Muscle of leg (tissue), 11 donors: ENCODE results near the gene TRAF3. TPM values are rescaled to one million over a fixed set of nuclear protein-coding genes. Genes with fewer than 3 reads are reported as not detected.
"Not testable (repeated sequence)": the region's sequence is repeated elsewhere in the genome, so short reads cannot be mapped to it uniquely, and the experiment has no call there.

Experiments used
- DNase-seq: peaks from one replicate; pipeline ENCODE4 v3.0.0; 2013
- H3K27ac ChIP-seq: one replicate; pipeline ENCODE4 v1.5.1; 2013; ENCODE audit warnings: mild to moderate bottlenecking, low read length, control low read depth
- H3K27me3 ChIP-seq: one replicate; pipeline ENCODE4 v1.6.1; 2013; ENCODE audit warnings: low read length; ENCODE audit not compliant: control insufficient read depth, insufficient read depth
- H3K36me3 ChIP-seq: one replicate; pipeline ENCODE4 v1.6.1; 2013; ENCODE audit warnings: low read length; ENCODE audit not compliant: control insufficient read depth, insufficient read depth
- H3K4me1 ChIP-seq: one replicate; pipeline ENCODE4 v1.6.1; 2013; ENCODE audit warnings: low read length; ENCODE audit not compliant: control insufficient read depth, insufficient read depth
- H3K4me3 ChIP-seq: one replicate; pipeline ENCODE4 v1.5.1; 2013; ENCODE audit warnings: low read length, control low read depth
- H3K9me3 ChIP-seq: replicated peaks from 2 replicates; pipeline ENCODE4 v1.6.1; 2013; ENCODE audit warnings: low read depth, low read length; ENCODE audit not compliant: control insufficient read depth
- WGBS: methylation state at CpG from one replicate; pipeline ENCODE4 v1.1.5; 2013; ENCODE audit warnings: missing lambda C conversion rate; ENCODE audit not compliant: insufficient coverage; 5-methylcytosine and 5-hydroxymethylcytosine counted together
- polyA plus RNA-seq, 8 donors: library from polyadenylated mRNA; unstranded; fragments of 120-200 nt; gene quantifications; one replicate each; pipeline versions ENCODE4 v1.2.1 to v1.2.3, GENCODE V29; 2013; ENCODE audit warnings: inconsistent platforms in 1 of 8, low replicate concordance in 1 of 8; ENCODE audit not compliant: insufficient read length in 8 of 8, insufficient read depth in 1 of 8
- total RNA-seq: library from RNA; stranded (reverse); fragments of 120-200 nt; gene quantifications from one replicate; pipeline ENCODE4 v1.2.4, GENCODE V29; 2013

TRAF3 gene
- total and polyA plus RNA-seq, 9 donors = 9.4 to 19.7 (median 13.8) TPM

DNA sequence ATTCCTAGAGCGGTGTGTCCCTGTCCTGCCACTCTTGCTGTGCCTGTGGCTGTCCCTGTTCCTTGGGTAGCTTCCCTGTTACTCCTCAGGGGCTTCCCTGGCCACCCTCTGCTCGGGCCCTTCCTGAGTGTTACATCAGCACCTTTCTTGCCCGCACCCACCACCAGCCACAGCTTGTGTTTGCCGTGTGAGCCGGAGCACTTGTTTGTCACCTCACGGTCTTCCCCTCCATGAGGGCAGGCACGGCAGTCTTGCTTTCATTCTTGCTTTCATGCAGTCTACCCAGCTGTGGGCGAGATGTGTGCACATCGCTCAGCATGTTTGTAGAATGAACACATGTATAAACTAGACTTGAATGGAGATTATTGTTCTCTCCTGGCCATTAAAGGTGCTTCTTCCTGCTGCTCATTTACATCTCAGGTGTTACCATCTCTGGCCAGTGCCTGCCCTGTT, 42.0 kb downstream of the TRAF3 start:
- no peaks in the 10 kb centered on the region for H3K9me3 ChIP-seq
- 49% methylated on average over 5 of the region's 9 CpGs for WGBS

DNA sequence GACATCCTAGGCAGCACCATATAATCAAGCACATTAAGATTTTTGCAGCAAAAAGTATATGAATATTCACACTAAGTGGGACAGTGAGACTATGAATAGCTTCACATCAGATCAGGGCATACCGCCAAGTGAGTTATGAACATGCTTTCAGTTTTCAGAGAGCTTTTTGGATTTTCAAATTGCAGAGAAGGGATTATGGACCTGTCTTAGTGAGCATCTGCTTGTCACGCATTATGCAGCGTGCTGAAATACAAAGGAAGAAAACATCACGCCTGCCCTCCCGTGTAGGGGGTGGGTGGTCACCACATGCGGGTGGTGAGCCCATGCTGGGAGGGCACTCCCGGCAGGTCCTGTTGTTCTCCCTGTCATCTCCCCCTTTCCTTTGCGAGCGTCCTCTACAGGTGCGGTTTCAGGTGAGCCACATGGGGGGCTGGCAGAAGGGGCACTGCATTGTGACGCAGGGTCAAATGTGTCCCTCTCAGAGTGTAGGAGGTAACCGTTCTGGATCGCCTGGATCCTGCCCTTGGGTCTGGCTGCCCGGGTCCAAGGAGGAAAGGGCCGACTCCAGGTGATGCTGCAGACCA, 42.6 kb downstream of the TRAF3 start:
- DNase-seq = peak; percentile 67

More for the DNA sequence above, 42.0 kb downstream of the TRAF3 start:
- DNase-seq = no peak
- H3K4me3 ChIP-seq = no peak overlapping the region
- no peaks in the 10 kb centered on the region for H3K36me3 ChIP-seq
- no peak overlapping the region for H3K27ac ChIP-seq
- no peaks in the 10 kb centered on the region for H3K27me3 ChIP-seq
- peaks cover 2% of the 10 kb centered on the region for H3K4me1 ChIP-seq

DNA sequence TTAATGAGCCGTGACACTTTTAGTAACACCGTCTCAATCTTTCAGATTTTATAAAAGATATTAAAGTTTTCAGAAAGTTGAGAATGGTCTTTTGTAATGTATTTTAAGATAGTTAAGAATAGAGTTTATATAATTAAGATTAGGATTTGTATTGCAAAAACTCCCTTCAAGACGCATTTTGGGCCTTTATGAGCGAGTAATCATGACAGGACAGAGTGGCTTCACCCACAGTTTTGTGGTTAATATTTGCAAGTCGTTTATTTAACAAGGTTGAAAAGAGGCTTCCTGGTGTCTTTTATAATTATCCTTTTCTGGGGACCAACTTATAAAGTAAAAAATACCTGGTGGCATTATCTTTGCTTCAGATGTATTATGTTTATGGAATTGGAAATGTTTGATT, 44.0 kb downstream of the TRAF3 start:
- no peaks in the 10 kb centered on the region for H3K27me3 ChIP-seq
- peaks cover 3% of the 10 kb centered on the region for H3K4me1 ChIP-seq
- H3K27ac ChIP-seq = no peak overlapping the region
- no peak overlapping the region for H3K4me3 ChIP-seq
- DNase-seq = no peak
- whole genome bisulfite sequencing = 100% methylated on average over 2 of the region's 5 CpGs
- no peaks in the 10 kb centered on the region for H3K36me3 ChIP-seq
- H3K9me3 ChIP-seq = no peaks in the 10 kb centered on the region

More for the DNA sequence above, 42.6 kb downstream of the TRAF3 start:
- Histone ChIP-seq H3K4me3 (no peak overlapping the region), H3K9me3 (no peaks in the 10 kb centered on the region), H3K4me1 (peaks cover 2% of the 10 kb centered on the region), H3K27ac (no peak overlapping the region), H3K27me3 (no peaks in the 10 kb centered on the region), H3K36me3 (no peaks in the 10 kb centered on the region)
- whole genome bisulfite sequencing = 93% methylated on average over 2 of the region's 15 CpGs

DNA sequence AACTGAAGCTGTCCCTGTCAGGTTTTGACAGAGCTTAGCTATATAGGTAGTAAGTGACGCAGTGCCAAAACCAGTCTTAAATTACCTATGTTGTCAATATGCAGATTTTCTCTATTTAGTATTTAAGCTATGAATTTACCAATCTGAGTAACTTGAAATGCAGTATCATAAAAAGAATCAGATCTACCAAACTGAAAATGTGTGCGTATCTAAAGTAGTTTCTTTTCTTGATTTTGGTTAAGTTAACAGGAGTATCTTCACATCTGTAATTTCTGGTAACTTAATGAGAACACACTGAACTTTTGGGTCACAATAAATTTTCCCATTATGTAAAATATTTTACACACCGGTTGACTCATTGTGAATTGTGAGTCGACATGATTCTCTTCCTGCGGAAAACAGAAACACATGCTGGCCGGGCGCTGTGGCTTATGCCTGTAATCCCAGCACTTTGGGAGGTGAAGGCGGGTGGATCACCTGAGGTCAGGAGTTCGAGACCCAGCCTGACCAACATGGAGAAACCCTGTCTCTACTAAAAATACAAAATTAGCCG, 45.1 kb downstream of the TRAF3 start:
- WGBS = 78% methylated on average over 4 of the region's 10 CpGs
- DNase-seq = no peak
- Histone ChIP-seq H3K4me1 (peaks cover 12% of the 10 kb centered on the region), H3K4me3 (no peak overlapping the region), H3K27ac (no peak overlapping the region), H3K36me3 (no peaks in the 10 kb centered on the region), H3K27me3 (no peaks in the 10 kb centered on the region), H3K9me3 (no peaks in the 10 kb centered on the region)

DNA sequence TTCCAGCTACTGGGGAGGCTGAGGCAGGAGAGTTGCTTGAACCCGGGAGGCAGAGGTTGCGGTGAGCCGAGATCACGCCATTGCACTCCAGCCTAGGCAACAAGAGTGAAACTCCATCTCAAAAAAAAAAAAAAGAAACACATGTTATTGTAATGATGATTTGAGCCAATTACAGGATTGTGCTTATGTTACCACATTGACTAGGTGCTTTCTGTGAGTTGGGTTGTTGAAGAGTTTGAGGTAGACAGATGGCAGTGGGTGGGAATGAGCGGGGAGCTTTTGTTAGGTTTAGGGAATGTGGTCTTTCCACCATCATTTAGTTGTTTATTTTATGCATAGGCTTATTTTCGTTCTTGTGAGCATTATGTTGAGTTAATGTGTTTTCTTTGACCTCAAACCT, 45.6 kb downstream of the TRAF3 start:
- not testable (repeated sequence) for DNase-seq, H3K36me3 ChIP-seq, H3K9me3 ChIP-seq, H3K27me3 ChIP-seq, H3K27ac ChIP-seq, H3K4me3 ChIP-seq
- peaks cover 11% of the 10 kb centered on the region for H3K4me1 ChIP-seq
- WGBS = no CpG with 5 or more reads among the region's 6 CpGs

DNA sequence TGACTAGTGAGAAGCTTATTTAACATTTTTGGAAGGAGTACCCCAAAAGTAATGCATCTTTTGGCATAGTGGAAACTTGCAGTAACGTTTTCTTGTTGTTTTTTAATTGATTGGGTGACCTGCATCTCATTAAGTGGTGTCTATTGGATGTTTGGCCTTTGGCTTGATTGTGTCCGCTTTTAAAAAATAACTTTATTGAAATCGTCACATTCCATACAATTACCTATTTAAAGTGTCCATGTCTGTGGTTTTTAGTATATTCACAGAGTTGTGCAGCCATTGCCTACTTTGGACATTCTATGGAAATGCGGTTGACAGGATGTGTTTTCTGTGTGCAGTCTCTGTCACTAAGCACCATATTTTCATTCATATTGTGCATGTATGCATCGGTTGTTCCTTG, 46.3 kb downstream of the TRAF3 start:
- no CpG with 5 or more reads among the region's 5 CpGs for WGBS
- no peaks in the 10 kb centered on the region for H3K36me3 ChIP-seq
- H3K27ac ChIP-seq = no peak overlapping the region
- no peak overlapping the region for H3K4me3 ChIP-seq
- H3K4me1 ChIP-seq = peaks cover 9% of the 10 kb centered on the region
- DNase-seq = no peak
- no peaks in the 10 kb centered on the region for H3K9me3 ChIP-seq
- no peaks in the 10 kb centered on the region for H3K27me3 ChIP-seq

DNA sequence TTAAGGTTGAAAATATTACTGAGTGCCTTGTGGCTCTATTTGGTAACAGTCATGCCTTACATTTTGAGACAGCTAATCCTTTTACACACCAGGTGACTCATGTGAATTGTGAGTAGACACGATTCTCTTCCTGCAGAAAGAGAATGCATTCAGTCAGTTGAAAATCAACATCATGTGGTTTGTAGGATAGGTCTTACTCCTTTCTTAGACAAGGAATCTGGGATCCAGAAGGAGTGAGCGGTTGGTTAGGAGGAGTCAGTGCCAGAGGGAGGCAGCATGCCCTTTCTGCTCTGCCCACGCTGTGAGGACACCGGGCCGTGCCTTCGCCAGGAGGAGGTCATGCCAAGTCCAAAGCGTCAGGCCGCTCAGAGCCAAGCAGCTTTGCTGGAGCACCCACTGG, 47.6 kb downstream of the TRAF3 start:
- DNase-seq = no peak
- peaks cover 13% of the 10 kb centered on the region for H3K4me1 ChIP-seq

DNA sequence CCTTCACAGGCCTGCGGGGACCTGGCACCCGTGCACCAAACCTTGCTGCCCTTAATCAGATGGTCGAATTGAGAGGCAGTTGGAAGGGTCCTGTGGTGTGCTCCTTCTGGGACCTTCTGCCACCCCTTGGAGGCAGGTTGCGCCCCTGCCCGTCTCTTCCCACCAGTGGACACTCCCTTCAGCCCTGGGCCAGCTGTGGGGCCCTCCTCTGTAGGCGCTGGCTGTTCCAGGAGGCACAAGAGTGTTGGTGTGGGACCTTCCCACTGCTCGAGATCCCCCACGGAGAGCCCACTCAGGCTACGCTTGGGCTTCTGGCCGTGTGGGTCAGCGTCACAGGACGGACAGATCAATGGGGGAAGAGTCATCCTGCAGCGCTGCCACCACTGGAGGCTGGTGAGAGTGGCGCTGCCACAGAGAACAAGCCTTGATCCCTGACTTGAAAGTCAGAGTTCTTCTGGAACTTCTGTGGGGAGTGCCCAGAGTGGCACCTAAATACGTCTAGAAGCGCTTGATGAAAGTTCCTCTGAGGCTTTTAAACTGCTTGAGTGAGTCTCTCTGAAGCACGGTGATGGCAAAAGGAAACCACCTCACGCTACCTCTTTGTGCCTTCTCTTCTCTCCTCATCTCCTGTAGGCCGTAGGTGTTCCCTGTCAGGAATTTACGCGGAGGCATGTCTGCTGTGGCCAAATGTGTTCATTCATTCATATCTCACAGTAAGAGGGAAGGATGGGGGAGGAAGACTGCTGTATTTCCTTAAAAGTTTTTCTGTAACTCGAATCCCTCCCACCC, 48.3 kb downstream of the TRAF3 start:
- Histone ChIP-seq H3K27me3 (no peaks in the 10 kb centered on the region), H3K36me3 (peaks cover under 1% of the 10 kb centered on the region), H3K27ac (no peak overlapping the region), H3K9me3 (no peaks in the 10 kb centered on the region), H3K4me3 (no peak overlapping the region), H3K4me1 (peaks cover 13% of the 10 kb centered on the region)
- 83% methylated on average over 14 of the region's 22 CpGs for WGBS
- no peak for DNase-seq

More for the DNA sequence above, 47.6 kb downstream of the TRAF3 start:
- no peaks in the 10 kb centered on the region for H3K9me3 ChIP-seq
- H3K27me3 ChIP-seq = no peaks in the 10 kb centered on the region
- no peak overlapping the region for H3K4me3 ChIP-seq
- no peaks in the 10 kb centered on the region for H3K36me3 ChIP-seq
- no peak overlapping the region for H3K27ac ChIP-seq
- WGBS = 88% methylated on average over 7 of the region's 8 CpGs

DNA sequence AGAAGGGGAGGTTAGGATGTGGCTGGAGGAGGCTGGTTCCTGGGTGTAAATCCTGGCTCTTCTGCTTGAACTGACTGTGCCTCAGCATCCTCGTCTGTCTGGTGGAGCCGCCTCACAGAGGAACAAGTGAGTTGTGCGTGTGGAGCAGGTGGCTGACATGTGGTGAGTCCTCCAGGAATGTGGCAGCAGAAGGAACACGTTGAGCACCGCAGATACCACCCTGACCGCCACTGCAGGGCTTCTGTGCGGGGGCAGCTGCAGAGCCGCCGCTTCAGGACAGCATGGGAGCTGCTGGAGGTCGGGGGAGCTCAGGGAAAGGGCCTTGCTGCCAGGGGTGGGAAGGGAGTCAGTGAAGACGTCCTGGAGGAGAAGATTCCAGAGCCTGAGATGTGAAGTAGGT, 48.9 kb downstream of the TRAF3 start:
- Histone ChIP-seq H3K36me3 (peaks cover 3% of the 10 kb centered on the region), H3K27me3 (no peaks in the 10 kb centered on the region), H3K4me1 (peaks cover 13% of the 10 kb centered on the region), H3K9me3 (no peaks in the 10 kb centered on the region), H3K27ac (no peak overlapping the region), H3K4me3 (no peak overlapping the region)
- WGBS = 67% methylated on average over 11 of the region's 11 CpGs
- DNase-seq = no peak
